Colonic mucosa (tissue), 4 donors: Measurements from ENCODE around the gene DOCK9. TPM values are rescaled to one million over a fixed set of nuclear protein-coding genes. Genes with fewer than 3 reads are reported as not detected.

Experiments used
- DNase-seq: peaks from one replicate; pipeline ENCODE4 v3.0.0-alpha.2; 2020
- H3K27ac ChIP-seq: fragments of 200-600 bp; one replicate; pipeline ENCODE4 v1.8.0; 2021
- H3K27me3 ChIP-seq: fragments of 200-600 bp; one replicate; pipeline ENCODE4 v1.8.0; 2021
- H3K36me3 ChIP-seq: fragments of 200-600 bp; one replicate; pipeline ENCODE4 v1.8.0; 2021
- H3K4me1 ChIP-seq: fragments of 200-600 bp; one replicate; pipeline ENCODE4 v1.8.0; 2021; ENCODE audit warnings: mild to moderate bottlenecking
- H3K4me3 ChIP-seq: fragments of 200-600 bp; one replicate; pipeline ENCODE4 v1.8.0; 2021
- H3K9ac ChIP-seq, 2 donors: one replicate each; pipeline ENCODE4 v1.7.0; 2013; ENCODE audit warnings: control low read depth in 2 of 2, low read depth in 2 of 2, low read length in 2 of 2
- H3K9me3 ChIP-seq: fragments of 200-600 bp; one replicate; pipeline ENCODE4 v1.8.0; 2021
- intact Hi-C: fragments of 100-400 bp; cut with DNase I; formaldehyde crosslinking; loops from one replicate; pipeline ENCODE4 v1.14.1; 2022
- total RNA-seq, 2 donors: library from RNA; stranded (reverse); fragmentation: NEBNext Ultra II Directional in 1 of 2; extraction: Animal tissue kit (Norgen Biotek cat#: 25700) in 1 of 2; gene quantifications; one replicate each; pipeline ENCODE4 v1.2.1, GENCODE V29; 2021
- TF ChIP-seq, protein P1 (sequence below): fragments of 200-600 bp; IDR thresholded peaks from one replicate; pipeline ENCODE4 v1.8.0; 2022; ENCODE audit warnings: antibody characterized with exemption, mild to moderate bottlenecking
- donor health status: healthy.
- donor health status: DM: no; HTN: no; CAD: no.
- donor health status: DM: no; HTN: no; CAD: no.

Gene DOCK9
- total RNA-seq, 2 donors from 2014 or later: 42.3 to 52.4 TPM

DNA sequence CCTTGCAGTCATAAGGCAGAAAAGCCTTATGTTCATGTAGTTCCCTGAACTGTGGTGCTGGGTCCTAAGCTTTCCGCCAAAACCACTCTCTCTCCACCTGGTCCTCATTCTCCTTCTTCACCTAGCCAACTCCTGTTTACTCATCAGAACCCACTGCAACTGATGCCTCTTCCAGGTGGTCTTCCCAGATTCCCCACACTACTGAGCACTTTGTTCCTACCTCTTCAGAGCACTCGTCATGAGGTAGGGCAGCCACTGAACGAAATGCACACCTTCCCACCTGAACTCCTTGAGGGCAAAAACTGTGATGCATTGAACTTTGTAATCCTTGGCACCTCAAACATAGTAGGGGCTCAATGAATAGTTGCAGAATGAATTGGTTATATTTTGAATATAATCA is 100.4 kb downstream of the DOCK9 start:
- Histone ChIP-seq H3K9me3 (no peaks in the 10 kb centered on the region), H3K9ac (no peak overlapping the region), H3K27ac (no peak overlapping the region), H3K36me3 (no peaks in the 10 kb centered on the region), H3K4me3 (no peak overlapping the region), H3K4me1 (no peaks in the 10 kb centered on the region), H3K27me3 (no peaks in the 10 kb centered on the region)
- TF ChIP-seq, protein P1, sequence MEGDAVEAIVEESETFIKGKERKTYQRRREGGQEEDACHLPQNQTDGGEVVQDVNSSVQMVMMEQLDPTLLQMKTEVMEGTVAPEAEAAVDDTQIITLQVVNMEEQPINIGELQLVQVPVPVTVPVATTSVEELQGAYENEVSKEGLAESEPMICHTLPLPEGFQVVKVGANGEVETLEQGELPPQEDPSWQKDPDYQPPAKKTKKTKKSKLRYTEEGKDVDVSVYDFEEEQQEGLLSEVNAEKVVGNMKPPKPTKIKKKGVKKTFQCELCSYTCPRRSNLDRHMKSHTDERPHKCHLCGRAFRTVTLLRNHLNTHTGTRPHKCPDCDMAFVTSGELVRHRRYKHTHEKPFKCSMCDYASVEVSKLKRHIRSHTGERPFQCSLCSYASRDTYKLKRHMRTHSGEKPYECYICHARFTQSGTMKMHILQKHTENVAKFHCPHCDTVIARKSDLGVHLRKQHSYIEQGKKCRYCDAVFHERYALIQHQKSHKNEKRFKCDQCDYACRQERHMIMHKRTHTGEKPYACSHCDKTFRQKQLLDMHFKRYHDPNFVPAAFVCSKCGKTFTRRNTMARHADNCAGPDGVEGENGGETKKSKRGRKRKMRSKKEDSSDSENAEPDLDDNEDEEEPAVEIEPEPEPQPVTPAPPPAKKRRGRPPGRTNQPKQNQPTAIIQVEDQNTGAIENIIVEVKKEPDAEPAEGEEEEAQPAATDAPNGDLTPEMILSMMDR: no peak
- intact Hi-C loops: loop anchor here (10.0 kb wide), 1 partner anchor 157 kb away; no protein-coding TSS in a partner anchor
- no peak for DNase-seq

DNA sequence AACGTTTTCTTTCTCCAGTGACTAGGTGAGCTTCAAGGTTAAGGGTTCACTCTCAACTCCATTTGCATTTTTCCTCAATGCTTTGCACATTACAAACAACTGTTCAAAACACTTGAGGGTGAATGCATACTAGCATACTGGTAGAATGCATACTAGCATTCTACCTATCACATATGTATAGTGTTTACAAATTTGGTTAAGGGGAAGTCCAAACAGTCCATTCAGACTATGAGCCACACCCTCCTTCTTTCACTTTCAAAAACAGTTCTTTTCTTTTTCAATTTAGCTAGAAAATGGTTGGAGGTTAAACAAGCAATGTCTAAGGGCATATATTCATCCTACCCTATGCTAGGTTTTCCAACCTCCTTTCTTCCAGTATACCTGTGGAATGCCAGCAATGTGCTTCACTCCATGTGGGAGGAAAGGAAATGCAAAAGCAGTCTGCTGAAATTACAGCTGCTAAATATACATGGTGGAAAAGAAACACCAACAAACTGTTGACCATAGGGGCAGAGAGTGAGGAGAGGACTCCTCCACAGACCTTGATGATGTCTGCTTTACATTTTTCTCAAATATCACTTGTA is 102.6 kb downstream of the DOCK9 start:
- Histone ChIP-seq H3K27me3 (no peaks in the 10 kb centered on the region), H3K9me3 (no peaks in the 10 kb centered on the region), H3K27ac (no peak overlapping the region), H3K4me3 (no peak overlapping the region), H3K4me1 (no peaks in the 10 kb centered on the region), H3K9ac (no peak overlapping the region), H3K36me3 (no peaks in the 10 kb centered on the region)
- TF ChIP-seq, protein P1: no peak
- no peak for DNase-seq
- intact Hi-C loops: loop anchor here (10.0 kb wide), 1 partner anchor 160 kb away; no protein-coding TSS in a partner anchor

DNA sequence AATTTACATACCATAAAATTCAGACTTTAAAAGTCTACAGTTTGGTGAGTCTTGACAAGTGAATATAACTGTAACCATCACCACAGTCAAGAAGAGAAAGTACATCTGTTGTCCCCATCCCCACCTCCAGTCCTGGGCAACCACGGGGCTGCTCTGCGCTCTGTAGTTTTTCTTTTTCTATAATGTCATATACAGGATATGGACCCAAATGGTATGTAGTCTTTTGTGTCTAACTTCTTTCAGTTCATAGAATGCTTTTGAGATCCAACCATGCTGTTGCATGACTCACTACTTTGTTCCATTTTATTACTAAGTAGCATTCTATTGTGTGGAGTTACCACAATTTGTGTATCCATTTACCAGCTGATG is 103.9 kb downstream of the DOCK9 start:
- Histone ChIP-seq H3K27ac (no peak overlapping the region), H3K4me1 (no peaks in the 10 kb centered on the region), H3K36me3 (no peaks in the 10 kb centered on the region), H3K4me3 (no peak overlapping the region), H3K9me3 (no peaks in the 10 kb centered on the region), H3K27me3 (no peaks in the 10 kb centered on the region), H3K9ac (no peak overlapping the region)
- TF ChIP-seq, protein P1: no peak
- DNase-seq: no peak
- intact Hi-C loops: loop anchor here (10.0 kb wide), 1 partner anchor 161 kb away; no protein-coding TSS in a partner anchor

DNA sequence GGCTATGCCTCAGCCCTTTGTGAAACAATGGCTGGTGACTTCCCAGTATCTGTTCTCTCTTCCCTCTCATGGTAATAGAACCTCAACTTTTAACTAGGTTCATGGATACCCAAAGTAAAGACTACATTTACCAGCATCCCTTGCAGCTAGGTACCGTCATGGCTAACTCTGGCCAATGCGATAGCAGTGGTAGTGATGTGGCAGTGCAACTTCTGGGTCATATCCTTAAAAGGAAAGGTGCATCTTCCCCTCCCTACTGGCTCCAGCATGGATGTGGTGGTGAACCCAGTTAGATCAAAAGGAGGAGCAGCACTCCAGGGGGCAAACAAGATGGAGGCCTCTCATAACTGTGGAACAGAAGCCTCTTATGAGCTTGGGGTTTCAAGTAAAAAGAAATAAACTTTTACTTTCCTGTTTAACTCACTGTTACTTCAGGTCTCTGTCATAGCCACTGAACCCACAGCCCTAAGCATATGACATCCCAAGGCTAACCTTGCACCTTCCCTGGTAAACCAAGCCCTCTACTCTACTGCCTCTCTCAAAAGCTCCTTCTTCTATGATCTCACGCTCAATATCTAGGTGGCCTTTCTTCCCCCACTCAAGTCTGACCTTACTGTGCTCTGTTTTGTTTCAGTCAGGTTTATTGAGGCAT is 104.4 kb downstream of the DOCK9 start:
- no peaks in the 10 kb centered on the region for H3K4me1 ChIP-seq
- DNase-seq: no peak
- no peak overlapping the region for H3K27ac ChIP-seq
- H3K9ac ChIP-seq: no peak overlapping the region
- TF ChIP-seq, protein P1: no peak
- H3K27me3 ChIP-seq: no peaks in the 10 kb centered on the region
- no peak overlapping the region for H3K4me3 ChIP-seq
- H3K9me3 ChIP-seq: no peaks in the 10 kb centered on the region
- no peaks in the 10 kb centered on the region for H3K36me3 ChIP-seq
- intact Hi-C loops: loop anchor here (10.0 kb wide), 1 partner anchor 161 kb away; no protein-coding TSS in a partner anchor

DNA sequence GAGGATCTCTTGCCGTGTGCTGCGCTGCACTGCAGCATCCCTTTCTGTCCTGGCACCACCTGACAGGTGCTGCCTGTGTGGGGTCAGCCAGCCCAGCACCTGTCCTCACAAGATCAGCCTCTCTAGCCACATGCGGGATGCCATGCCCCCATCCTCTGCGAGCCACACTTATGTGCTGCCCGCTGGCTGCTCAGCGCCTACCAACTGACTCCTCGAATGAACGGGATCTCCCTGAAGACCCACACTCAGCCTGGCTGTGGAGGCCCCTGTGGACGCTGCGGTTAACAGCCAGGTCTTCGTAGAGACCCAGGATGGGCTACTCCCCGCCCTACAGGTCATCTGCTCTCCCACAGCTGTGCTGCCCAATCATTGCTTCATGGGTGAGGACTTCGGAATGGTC is 106.1 kb downstream of the DOCK9 start:
- no peak overlapping the region for H3K4me3 ChIP-seq
- H3K27ac ChIP-seq: no peak overlapping the region
- DNase-seq: no peak
- no peaks in the 10 kb centered on the region for H3K36me3 ChIP-seq
- TF ChIP-seq, protein P1: no peak
- no peaks in the 10 kb centered on the region for H3K4me1 ChIP-seq
- H3K27me3 ChIP-seq: no peaks in the 10 kb centered on the region
- H3K9me3 ChIP-seq: no peaks in the 10 kb centered on the region
- no peak overlapping the region for H3K9ac ChIP-seq
- intact Hi-C loops: loop anchor here (10.0 kb wide), 1 partner anchor 163 kb away; no protein-coding TSS in a partner anchor
